ENCODE data around the gene KCNK17. TPM values are rescaled to one million over a fixed set of nuclear protein-coding genes. Genes with fewer than 3 reads are reported as not detected.

The KCNK17 gene
- total RNA-seq, 1 experiment from 2014 or later = 1.2 TPM

GRCh38 chr6:39307462-39307861 lies 6.8 kb downstream of the KCNK17 start:
- H3K9me3 ChIP-seq (ENCODE audit: control insufficient read depth, low read depth, low read length) = no peaks in the 10 kb centered on the region
- H2BK15ac ChIP-seq (ENCODE audit: low read depth, low read length) = no peak overlapping the region
- H3K27me3 Mint-ChIP-seq (ENCODE audit: low read depth) = peaks cover 31% of the 10 kb centered on the region
- H4K5ac ChIP-seq (ENCODE audit: insufficient read length, low read depth, low read length) = no peak overlapping the region
- no CpG with 5 or more reads among the region's 3 CpGs for WGBS (ENCODE audit: extremely low coverage, insufficient read length, low lambda C conversion rate)
- no peak overlapping the region for H3K18ac ChIP-seq (ENCODE audit: insufficient read length, low read depth, low read length)
- H2AK5ac ChIP-seq (ENCODE audit: insufficient read length, low read length) = no peak overlapping the region
- no peak overlapping the region for H3K4ac ChIP-seq (ENCODE audit: low read depth, low read length)
- H3K4me2 ChIP-seq (ENCODE audit: insufficient read depth, insufficient read length, low read length) = no peak overlapping the region
- H2BK120ac ChIP-seq (ENCODE audit: low read depth, low read length, poor library complexity, severe bottlenecking) = no peak overlapping the region
- no peak overlapping the region for H3K4me3 Mint-ChIP-seq
- no peak overlapping the region for H2BK20ac ChIP-seq (ENCODE audit: low read depth, low read length, poor library complexity, severe bottlenecking)
- no peak overlapping the region for H4K8ac ChIP-seq (replicated peaks; ENCODE audit: insufficient read length, low read depth, low read length)
- H3K27ac ChIP-seq (ENCODE audit: insufficient read length, low read depth, low read length) = no peak overlapping the region
- no peak for TF ChIP-seq CTCF (conservative IDR thresholded peaks at IDR 0.05)
- no peak overlapping the region for H3K14ac ChIP-seq (ENCODE audit: insufficient read depth, low read length)
- no peak overlapping the region for H3K27ac Mint-ChIP-seq
- H4K91ac ChIP-seq (ENCODE audit: insufficient read length, low read depth, low read length) = no peak overlapping the region
- H3K23me2 ChIP-seq (ENCODE audit: insufficient read length, low read depth, low read length, poor library complexity, severe bottlenecking) = no peaks in the 10 kb centered on the region
- no peak overlapping the region for H3K9ac ChIP-seq (ENCODE audit: extremely low read depth, insufficient read length, low read length)
- no peak for DNase-seq
- H3T11ph ChIP-seq (ENCODE audit: low read length) = no peak overlapping the region
- no peaks in the 10 kb centered on the region for H3K79me2 ChIP-seq (ENCODE audit: insufficient read depth, low read length)
- H3K9me3 Mint-ChIP-seq = no peaks in the 10 kb centered on the region
- H3K4me1 ChIP-seq (ENCODE audit: insufficient read depth, low read length) = 0 out of 2 replicates have a peak, but pooled peaks cover 1% of the 10 kb centered on the region
- no peak overlapping the region for H2AFZ ChIP-seq (ENCODE audit: low read length)
- peaks cover 11 to 13% of the 10 kb centered on the region in 2 experiments for H3K4me1 Mint-ChIP-seq
- no peaks in the 10 kb centered on the region for H3K79me1 ChIP-seq (ENCODE audit: insufficient read depth, low read depth, low read length, poor library complexity, severe bottlenecking)
- H4K20me1 ChIP-seq (ENCODE audit: control insufficient read depth, insufficient read depth, insufficient read length) = no peaks in the 10 kb centered on the region
- H2BK5ac ChIP-seq (ENCODE audit: insufficient read length, low read length) = no peak overlapping the region
- no peak overlapping the region for H2BK12ac ChIP-seq (ENCODE audit: insufficient read length, low read depth, low read length)
- H3K36me3 Mint-ChIP-seq (ENCODE audit: insufficient read depth in 1 of 3, low read depth in 3 of 3) = no peaks in the 10 kb centered on the region
- peaks cover 6% of the 10 kb centered on the region for H3K27me3 ChIP-seq (ENCODE audit: insufficient read depth, low read length)
- H3K23ac ChIP-seq (ENCODE audit: insufficient read length, low read depth, low read length) = no peak overlapping the region
- no peak overlapping the region for H3K56ac ChIP-seq (ENCODE audit: insufficient read length, low read depth, low read length)

Data from H9 (cell line).